Stimulated activated CD4-positive, alpha-beta T cell treated with anti-CD3 and anti-CD28 coated beads, Interleukin-2, amount 100 ng/mL, for 48 hours (primary cell): ENCODE results near the gene MIP.
A peak's percentile ranks its signal among the peaks of the same experiment; 100 is the strongest.
"Not testable (repeated sequence)": the region's sequence is repeated elsewhere in the genome, so short reads cannot be mapped to it uniquely, and the experiment has no call there.

ENCODE experiments used
- DNase-seq, 2 donors: peaks; one replicate each; pipeline ENCODE4 v3.0.0-alpha.2; 2020

Gene MIP

GRCh38 chr12:56454557-56454956, at the start of gene MIP:
MIP (minus strand) TSS chr12:56454657; CDS start chr12:56454613, 44 bp downstream.
- no peak for DNase-seq

- DNase-seq = not testable (repeated sequence)
Observed at GRCh38 chr12:56499879-56500278, 45.4 kb upstream of the MIP start.

DNA sequence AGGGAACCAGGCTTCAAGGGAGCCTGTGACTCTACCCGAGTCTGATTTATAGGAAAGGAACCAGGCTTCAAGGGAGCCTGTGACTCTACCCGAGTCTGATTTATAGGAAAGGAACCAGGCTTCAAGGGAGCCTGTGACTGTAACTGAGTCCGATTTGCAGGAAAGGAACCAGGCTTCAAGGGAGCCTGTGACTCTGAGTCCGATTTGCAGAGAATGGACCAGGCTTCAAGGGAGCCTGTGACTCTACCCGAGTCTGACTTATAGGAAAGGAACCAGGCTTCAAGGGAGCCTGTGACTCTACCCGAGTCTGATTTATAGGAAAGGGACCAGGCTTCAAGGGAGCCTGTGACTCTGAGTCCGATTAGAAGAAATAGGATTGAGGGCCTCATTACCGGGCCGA, 45.0 kb upstream of the MIP start:
- not testable (repeated sequence) for DNase-seq

DNA sequence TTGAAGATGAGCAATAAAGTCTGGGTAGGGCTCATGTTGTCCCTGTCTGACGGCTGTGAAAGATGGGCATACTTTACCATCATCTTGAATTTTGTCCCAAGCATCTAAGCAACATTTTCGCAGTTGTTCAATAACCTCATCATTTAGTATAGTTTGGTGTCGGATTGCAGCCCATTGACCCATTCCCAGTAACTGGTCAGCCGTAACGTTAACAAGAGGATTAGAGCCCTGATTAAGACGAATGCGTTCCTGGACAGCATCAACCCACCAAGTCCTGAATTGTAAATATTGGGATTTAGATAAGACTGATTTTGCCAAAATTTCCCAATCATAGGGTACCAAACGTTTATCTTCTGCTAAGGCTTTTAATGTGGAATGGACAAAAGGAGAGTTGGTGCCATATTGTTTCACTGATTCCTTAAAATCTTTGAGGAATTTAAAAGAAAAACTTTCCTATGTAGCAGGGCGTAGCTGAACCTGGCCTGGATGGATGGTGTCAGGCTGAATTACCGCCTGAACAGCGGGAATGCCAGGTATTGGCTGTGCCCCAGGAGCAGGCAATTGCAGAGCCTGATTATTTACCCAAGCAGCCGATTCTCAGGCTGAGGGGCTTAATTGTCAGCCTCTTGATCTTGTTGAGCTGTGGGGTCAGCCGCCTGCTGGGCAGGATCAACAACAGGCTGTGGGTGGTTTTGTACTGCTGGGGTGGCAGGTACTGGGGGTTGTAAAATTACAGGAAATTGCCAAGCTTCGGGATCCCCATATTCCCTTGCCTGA, 43.9 kb upstream of the MIP start:
- not testable (repeated sequence) for DNase-seq

GRCh38 chr12:56496704-56497103, 42.2 kb upstream of the MIP start:
- peak; percentile 42 to 62 for DNase-seq

DNA sequence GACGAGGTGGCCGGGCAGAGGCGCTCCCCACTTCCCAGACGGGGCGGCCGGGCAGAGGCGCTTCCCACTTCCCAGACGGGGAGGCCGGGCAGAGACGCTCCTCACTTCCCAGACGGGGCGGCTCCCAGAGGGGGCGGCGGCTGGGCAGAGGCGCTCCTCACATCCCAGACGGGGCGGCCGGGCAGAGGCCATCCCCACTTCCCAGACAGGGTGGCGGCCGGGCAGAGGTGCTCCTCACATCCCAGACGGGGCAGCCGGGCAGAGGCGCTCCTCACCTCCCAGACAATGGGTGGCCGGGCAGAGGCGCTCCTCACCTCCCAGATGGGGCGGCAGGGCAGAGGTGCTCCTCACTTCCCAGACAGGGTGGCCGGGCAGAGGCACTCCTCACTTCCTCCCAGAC, 40.0 kb upstream of the MIP start:
- not testable (repeated sequence) for DNase-seq

DNA sequence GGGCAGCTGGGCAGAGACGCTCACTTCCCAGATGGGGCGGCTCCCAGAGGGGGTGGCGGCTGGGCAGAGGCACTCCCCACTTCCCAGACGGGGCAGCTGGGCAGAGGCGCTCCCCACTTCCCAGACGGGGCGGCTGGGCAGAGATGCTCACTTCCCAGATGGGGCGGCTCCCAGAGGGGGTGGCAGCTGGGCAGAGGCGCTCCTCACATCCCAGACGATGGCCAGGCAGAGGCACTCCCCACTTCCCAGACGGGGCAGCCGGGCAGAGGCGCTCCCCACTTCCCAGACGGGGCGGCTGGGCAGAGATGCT, 39.6 kb upstream of the MIP start:
- DNase-seq = not testable (repeated sequence)

GRCh38 chr12:56493409-56494105, 39.1 kb upstream of the MIP start:
- DNase-seq = not testable (repeated sequence)

DNA sequence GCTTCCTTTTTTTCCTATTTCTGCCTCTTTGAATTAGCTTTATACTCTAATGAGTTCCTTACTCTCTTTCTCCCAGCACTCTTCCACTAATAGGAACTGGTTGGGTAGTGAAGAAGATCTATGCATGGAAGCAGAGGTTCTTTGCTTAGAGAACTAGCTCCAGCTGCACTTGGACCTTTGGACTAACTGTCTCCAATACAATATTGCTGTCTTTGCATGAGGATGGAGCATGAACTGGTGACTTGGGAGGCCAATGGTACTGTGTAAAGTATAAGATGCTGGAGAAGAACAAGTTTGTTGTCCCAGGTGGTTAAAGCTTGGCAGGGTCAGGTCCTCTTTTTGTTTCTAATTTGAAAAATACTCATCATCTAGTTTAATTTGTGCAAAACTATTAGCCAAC, 35.9 kb upstream of the MIP start:
- no peak for DNase-seq

- DNase-seq = peak; percentile 51 to 68
Observed at GRCh38 chr12:56488041-56488955, 33.8 kb upstream of the MIP start, which contains the start of gene GLS2. GLS2 (minus strand) TSS chr12:56488161; CDS start chr12:56488118, 43 bp downstream.

- DNase-seq = peak; percentile 18 to 30
Observed at GRCh38 chr12:56487448-56488040, 33.1 kb upstream of the MIP start.

- DNase-seq = no peak
Observed at GRCh38 chr12:56486694-56487093, 32.2 kb upstream of the MIP start.

- DNase-seq = no peak
Observed at GRCh38 chr12:56484566-56484965, 30.1 kb upstream of the MIP start.

DNA sequence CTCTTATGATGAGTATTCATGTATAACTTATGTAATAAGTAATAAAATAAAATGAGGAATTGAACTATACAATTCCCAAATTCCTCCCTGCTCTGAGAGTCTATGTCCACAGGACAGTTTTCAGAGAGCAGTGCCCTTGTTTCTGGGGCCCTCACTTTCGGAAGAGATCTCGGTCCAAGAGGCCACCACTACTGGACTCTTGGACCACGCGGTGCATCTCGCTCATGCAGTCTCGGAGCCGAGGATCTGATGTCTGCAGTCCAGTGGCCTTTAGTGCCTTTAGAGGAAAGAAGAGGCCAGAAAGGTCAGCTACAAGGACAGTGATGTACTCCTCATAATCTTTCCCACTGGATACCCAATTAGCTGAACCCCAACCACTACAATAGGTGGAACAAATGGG, 25.2 kb upstream of the MIP start:
- no peak for DNase-seq

DNA sequence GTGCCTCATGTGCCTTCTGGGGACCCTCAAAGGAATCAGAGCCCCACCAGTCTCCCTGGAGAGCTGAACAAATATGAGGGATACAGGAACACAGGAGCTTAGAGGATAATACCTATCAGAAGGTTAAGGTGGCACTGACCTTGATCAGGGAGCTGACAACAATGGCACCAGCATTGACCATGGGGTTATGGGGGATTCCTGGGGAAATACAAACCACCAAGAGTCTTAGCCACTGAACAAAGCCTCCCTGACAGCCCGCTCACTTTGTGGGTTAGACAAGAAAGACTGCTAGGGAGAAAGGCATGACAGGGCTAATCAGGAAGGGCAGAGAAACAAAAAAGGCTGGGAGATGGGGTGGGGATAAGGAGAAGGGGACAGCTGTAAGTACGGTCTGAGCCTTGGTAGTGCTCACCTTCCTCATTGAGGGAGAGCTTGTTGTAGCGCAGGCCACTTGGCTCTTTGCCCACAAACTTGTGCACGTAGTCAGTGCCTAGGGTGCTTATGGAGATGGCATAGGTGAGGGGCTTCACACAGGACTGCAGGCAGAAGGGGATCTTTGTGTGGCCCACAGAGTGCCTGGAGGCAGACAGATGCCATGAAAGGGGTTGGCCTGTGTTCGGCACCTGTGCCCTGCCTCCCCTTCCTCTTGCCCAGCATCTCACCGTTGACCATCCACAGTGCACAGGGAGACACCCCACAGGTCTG, 23.2 kb upstream of the MIP start:
- no peak for DNase-seq

DNA sequence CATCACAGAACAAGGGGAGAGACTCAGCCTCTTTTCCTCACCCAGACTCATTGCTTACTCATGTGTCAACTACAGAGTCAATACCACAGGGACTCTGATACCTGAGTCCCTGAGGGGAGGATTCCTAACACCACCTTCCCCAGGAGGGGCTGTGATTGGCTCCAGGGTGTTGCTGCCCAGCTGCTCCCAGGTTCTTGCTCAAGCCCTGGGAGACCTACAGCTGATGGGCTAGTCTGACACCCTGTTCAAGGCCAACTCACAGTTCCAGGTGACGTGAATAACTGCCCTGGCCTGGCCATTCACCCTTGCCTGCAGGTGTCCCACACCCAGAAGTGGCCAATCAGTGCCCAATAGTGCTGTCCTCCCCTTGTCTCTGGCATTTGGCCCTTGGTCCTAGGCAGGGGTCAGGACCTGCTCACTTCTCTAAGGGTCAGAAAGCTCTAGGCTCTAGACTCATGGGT, 22.5 kb upstream of the MIP start:
- no peak for DNase-seq

GRCh38 chr12:56476143-56476542, 21.7 kb upstream of the MIP start:
- no peak for DNase-seq

- no peak for DNase-seq
Observed at GRCh38 chr12:56474389-56474788, 19.9 kb upstream of the MIP start.

- no peak for DNase-seq
Observed at GRCh38 chr12:56469007-56469930, 14.8 kb upstream of the MIP start.

DNA sequence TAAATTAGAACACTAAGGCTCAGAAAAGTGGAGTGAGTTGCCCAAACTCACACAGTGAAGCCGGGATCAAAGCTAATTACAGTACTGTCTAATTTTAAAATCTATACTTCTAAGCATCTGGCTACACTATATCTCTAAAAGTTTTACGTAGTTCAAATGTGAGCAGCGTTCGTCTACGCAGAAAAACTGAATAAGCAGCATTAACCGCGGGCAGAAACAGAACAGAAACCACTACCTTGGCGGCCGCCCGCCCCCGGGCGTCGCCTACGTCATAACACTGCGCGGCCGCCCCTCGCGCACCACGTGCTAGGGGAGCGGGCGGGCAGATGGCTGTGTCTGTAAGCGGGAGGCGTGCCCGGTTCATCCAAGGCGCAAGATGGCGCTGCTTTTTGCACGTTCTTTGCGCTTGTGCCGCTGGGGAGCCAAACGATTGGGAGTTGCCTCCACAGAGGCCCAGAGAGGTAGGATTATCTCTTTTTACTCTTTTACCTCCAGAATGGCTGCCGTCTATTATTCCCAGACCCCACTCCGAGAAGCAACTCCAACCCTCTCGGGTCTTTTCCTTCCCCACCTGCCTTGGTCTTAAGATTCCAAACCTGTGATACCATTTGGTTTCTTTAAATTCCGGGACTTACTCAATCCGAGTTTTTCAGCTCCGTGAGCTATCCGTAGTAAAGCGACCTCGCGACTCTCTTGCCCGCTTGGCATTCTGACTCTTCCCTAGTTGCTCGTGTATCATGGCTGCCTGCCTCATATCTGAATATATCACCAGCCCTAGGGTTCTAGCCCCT, 14.0 kb upstream of the MIP start, which contains the start of gene SPRYD4:
SPRYD4 (plus strand) TSS at position 363 of the 791 bp plus-strand sequence; CDS start at position 377, 14 bp downstream.
- DNase-seq = peak; percentile 90 to 93
